IMR-90 (cell line): ENCODE results near the gene TUB. TPM values are rescaled to one million over a fixed set of nuclear protein-coding genes. Genes with fewer than 3 reads are reported as not detected.

ENCODE experiments used
- ATAC-seq: fragments of 200-7000 bp; cut with Tn5 transposase; 2 replicates; pipeline ENCODE4 v1.9.1; 2020; ENCODE audit warnings: low read depth, mild to moderate bottlenecking, moderate library complexity
- BruUV-seq: library from RNA; stranded (reverse); fragments of 400-500 nt; replicated peaks from 2 replicates; lab custom pipeline; 2021; lab: Mats Ljungman, UMichigan
- CTCF ChIA-PET: fragments of 300-600 bp; formaldehyde crosslinking; extraction: SDS; loops from one replicate; lab custom pipeline; 2021; ENCODE audit warnings: antibody characterized with exemption; lab: Yijun Ruan, JAX
- POLR2A ChIA-PET: fragments of 300-600 bp; sonication (Branson Sonifier 250); formaldehyde crosslinking; loops from one replicate; lab custom pipeline; 2022; ENCODE audit warnings: antibody characterized with exemption; ENCODE audit not compliant: unreplicated experiment; lab: Charles Lee
- DNase-seq: peaks from one replicate; pipeline ENCODE4 v3.0.0; 2013
- H2AFZ ChIP-seq: replicated peaks from 2 replicates; pipeline ENCODE3; 2013; ENCODE audit warnings: low read length, mild to moderate bottlenecking; ENCODE audit not compliant: poor library complexity
- H2AK5ac ChIP-seq: 2 replicates; pipeline ENCODE4 v1.6.1; 2013; ENCODE audit warnings: low read depth, low read length, inconsistent platforms
- H2AK9ac ChIP-seq: replicated peaks from 2 replicates; pipeline ENCODE3; 2013; ENCODE audit warnings: mild to moderate bottlenecking, low read depth, low read length, moderate library complexity; ENCODE audit not compliant: poor library complexity
- H2BK120ac ChIP-seq: 2 replicates; pipeline ENCODE4 v1.6.1; 2013; ENCODE audit warnings: low read depth, low read length, inconsistent platforms
- H2BK15ac ChIP-seq: 3 replicates; pipeline ENCODE4 v1.6.1; 2013; ENCODE audit warnings: low read depth, low read length, inconsistent platforms
- H2BK20ac ChIP-seq: 2 replicates; pipeline ENCODE4 v1.6.1; 2013; ENCODE audit warnings: low read depth, mild to moderate bottlenecking, inconsistent platforms, low read length, moderate library complexity
- H2BK5ac ChIP-seq: 2 replicates; pipeline ENCODE4 v1.6.1; 2013; ENCODE audit warnings: mild to moderate bottlenecking, low read depth, low read length, inconsistent platforms; ENCODE audit not compliant: poor library complexity, severe bottlenecking
- H3K14ac ChIP-seq: replicated peaks from 2 replicates; pipeline ENCODE4 v1.6.1; 2013; ENCODE audit warnings: low read depth, low read length, inconsistent platforms
- H3K18ac ChIP-seq: 2 replicates; pipeline ENCODE4 v1.6.1; 2013; ENCODE audit warnings: low read depth, low read length, control low read depth
- H3K23ac ChIP-seq: 2 replicates; pipeline ENCODE4 v1.6.1; 2013; ENCODE audit warnings: low read depth, low read length, inconsistent platforms
- H3K27ac ChIP-seq: 2 replicates; pipeline ENCODE4 v1.5.1; 2013; ENCODE audit warnings: mild to moderate bottlenecking, control low read depth, low read length; ENCODE audit not compliant: insufficient read depth
- H3K27me3 ChIP-seq: 2 replicates; pipeline ENCODE4 v1.6.1; 2013; ENCODE audit warnings: low read length; ENCODE audit not compliant: control insufficient read depth, insufficient read depth
- H3K36me3 ChIP-seq: 2 replicates; pipeline ENCODE4 v1.6.1; 2013; ENCODE audit warnings: low read length, mixed read lengths; ENCODE audit not compliant: control insufficient read depth, insufficient read depth
- H3K4ac ChIP-seq: 2 replicates; pipeline ENCODE4 v1.6.1; 2013; ENCODE audit warnings: low read depth, low read length, inconsistent platforms
- H3K4me1 ChIP-seq: 2 replicates; pipeline ENCODE4 v1.6.1; 2013; ENCODE audit warnings: low read length, mixed read lengths; ENCODE audit not compliant: control insufficient read depth, insufficient read depth
- H3K4me2 ChIP-seq: 2 replicates; pipeline ENCODE4 v1.6.1; 2013; ENCODE audit warnings: low read depth, mild to moderate bottlenecking, control low read depth, low read length, moderate library complexity
- H3K4me3 ChIP-seq: 2 replicates; pipeline ENCODE4 v1.5.1; 2013; ENCODE audit warnings: low read depth, mild to moderate bottlenecking, control low read depth, low read length, moderate library complexity; ENCODE audit not compliant: insufficient read depth
- H3K56ac ChIP-seq: 2 replicates; pipeline ENCODE4 v1.6.1; 2013; ENCODE audit warnings: low read length, inconsistent platforms; ENCODE audit not compliant: insufficient read depth; ENCODE audit errors: extremely low read depth
- H3K79me1 ChIP-seq, 2 experiments: 2 replicates each; pipeline ENCODE4 v1.6.1; 2013; ENCODE audit warnings: low read length in 2 of 2, inconsistent platforms in 1 of 2, low read depth in 1 of 2
- H3K9ac ChIP-seq: 2 replicates; pipeline ENCODE4 v1.6.1; 2013; ENCODE audit warnings: low read depth, low read length, control low read depth
- H3K9me1 ChIP-seq: 2 replicates; pipeline ENCODE4 v1.6.1; 2013; ENCODE audit warnings: low read length, inconsistent platforms; ENCODE audit not compliant: insufficient read depth
- H3K9me3 ChIP-seq: 2 replicates; pipeline ENCODE4 v1.6.1; 2013; ENCODE audit warnings: low read length; ENCODE audit not compliant: control insufficient read depth, insufficient read depth
- H4K20me1 ChIP-seq: 2 replicates; pipeline ENCODE4 v1.6.1; 2013; ENCODE audit warnings: low read length, inconsistent platforms; ENCODE audit not compliant: insufficient read depth
- H4K5ac ChIP-seq: 2 replicates; pipeline ENCODE4 v1.6.1; 2013; ENCODE audit warnings: mild to moderate bottlenecking, low read depth, low read length, control low read depth
- H4K8ac ChIP-seq, 2 experiments: 2 replicates each; pipeline ENCODE4 v1.6.1; 2013; ENCODE audit warnings: low read depth in 2 of 2, low read length in 2 of 2, control low read depth in 1 of 2, inconsistent platforms in 1 of 2
- H4K91ac ChIP-seq: 2 replicates; pipeline ENCODE4 v1.6.1; 2013; ENCODE audit warnings: low read depth, low read length, inconsistent platforms; ENCODE audit not compliant: insufficient read depth
- FOS ChIP-seq: fragments of 150-350 bp; IDR thresholded peaks from 2 replicates; pipeline ENCODE4 v1.6.1; 2016; ENCODE audit warnings: low read depth, low read length
- MAFK ChIP-seq: IDR thresholded peaks from 2 replicates; pipeline ENCODE4 v1.6.1; 2012; ENCODE audit warnings: low read depth, low read length, improper control_type of control experiment
- POLR2A ChIP-seq: IDR thresholded peaks from 2 replicates; pipeline ENCODE4 v1.6.1; 2012; ENCODE audit warnings: mild to moderate bottlenecking, low read depth, low read length
- RCOR1 ChIP-seq: IDR thresholded peaks from 2 replicates; pipeline ENCODE4 v1.6.1; 2012; ENCODE audit warnings: mild to moderate bottlenecking, low read length, improper control_type of control experiment; ENCODE audit not compliant: insufficient replicate concordance
- WGBS, 2 experiments: methylation state at CpG; one replicate each; pipeline versions ENCODE4 v1.1.5 to v1.1.7; 2013; ENCODE audit warnings: missing lambda C conversion rate in 2 of 2; ENCODE audit not compliant: insufficient read length in 1 of 2; ENCODE audit errors: extremely low coverage in 2 of 2; 5-methylcytosine and 5-hydroxymethylcytosine counted together
- dilution Hi-C: fragments of 300-500 bp; cut with HindIII; formaldehyde crosslinking; loops from one replicate; pipeline ENCODE4 v1.14.3; 2018; ENCODE audit warnings: low sequenced_read_pairs; ENCODE audit not compliant: unreplicated experiment
- in situ Hi-C: fragments of 300-500 bp; cut with MboI; formaldehyde crosslinking; loops from 3 replicates; pipeline ENCODE4 v1.14.3; 2019; ENCODE audit warnings: low sequenced_read_pairs, inconsistent platforms, mixed read lengths
- intact Hi-C: fragments of 100-400 bp; cut with micrococcal nuclease; formaldehyde crosslinking; loops from 2 replicates; pipeline ENCODE4 v1.10.0; 2022
- polyA plus RNA-seq, 3 experiments: library from polyadenylated mRNA; depleted of rRNA; stranded (reverse); fragments of >200 nt; gene quantifications; 2 replicates each; pipeline ENCODE4 v1.2.3, GENCODE V29; 2012; ENCODE audit warnings: low replicate concordance in 1 of 3
- total RNA-seq: library from RNA; depleted of rRNA; stranded (reverse); fragments of >200 nt; gene quantifications from 2 replicates; pipeline ENCODE4 v1.2.3, GENCODE V29; 2012
- TF ChIP-seq, protein P1 (sequence below): fragments of 150-350 bp; IDR thresholded peaks from 2 replicates; pipeline ENCODE4 v1.6.1; 2017; ENCODE audit warnings: mild to moderate bottlenecking, antibody characterized with exemption, low read length, low read depth
- TF ChIP-seq, protein P2 (sequence below): fragments of 150-350 bp; IDR thresholded peaks from 2 replicates; pipeline ENCODE4 v1.6.1; 2016; ENCODE audit warnings: low read depth, mild to moderate bottlenecking, low read length, moderate library complexity, borderline replicate concordance

The TUB gene
- total and polyA plus RNA-seq, 2 of the 4 experiments (the other 2 are of a cell fraction) = 11.8 to 12.9 TPM

DNA sequence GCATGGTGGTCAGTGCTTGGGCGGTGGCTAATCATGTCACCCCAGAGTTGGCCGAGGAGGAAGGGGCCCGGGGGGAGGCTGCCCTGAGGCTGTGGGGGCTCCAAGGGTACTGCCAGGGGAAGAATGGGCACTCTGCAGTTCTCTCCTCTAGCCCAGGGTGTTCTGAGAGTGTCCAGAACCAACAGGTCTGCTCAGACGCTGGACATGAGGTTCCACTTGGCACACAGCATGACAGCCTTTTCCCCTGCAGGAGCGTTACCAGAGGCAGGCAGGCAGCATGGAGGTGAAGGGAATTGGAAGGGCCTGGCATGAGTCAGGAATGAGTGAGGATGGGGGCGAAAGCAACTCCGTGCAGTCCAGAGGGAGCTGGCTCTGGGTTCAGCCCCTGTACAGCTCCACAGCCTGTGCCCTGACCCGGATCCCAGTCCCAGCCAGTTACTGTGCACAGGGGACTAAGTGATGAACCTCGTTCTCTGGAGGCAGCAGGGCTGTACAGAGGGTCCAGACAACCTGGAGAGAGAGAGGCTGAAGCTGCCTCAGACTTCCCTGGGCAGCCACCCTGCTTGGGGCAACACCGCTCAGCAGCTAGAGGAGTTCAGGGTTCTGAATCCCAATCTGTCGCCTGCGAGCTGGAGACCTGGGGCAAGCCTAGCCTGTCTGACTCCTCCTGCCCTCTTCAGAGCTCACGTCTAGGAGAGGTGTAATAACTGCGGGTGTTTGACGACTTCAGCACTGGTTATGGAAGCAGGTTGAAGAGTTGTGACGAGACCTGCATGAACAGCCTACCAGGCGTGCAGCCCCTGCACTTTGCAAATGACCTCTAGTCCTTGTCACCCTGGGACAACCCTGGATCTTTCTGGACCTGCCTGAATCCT, 14.7 kb upstream of the TUB start:
- Histone ChIP-seq H4K91ac (no peak overlapping the region), H2AK9ac (no peak overlapping the region), H3K4me2 (no peak overlapping the region), H3K9me1 (peaks cover 20% of the 10 kb centered on the region), H4K8ac (no peak overlapping the region), H2AFZ (no peak overlapping the region), H2BK120ac (no peak overlapping the region), H2BK15ac (no peak overlapping the region), H4K20me1 (peaks cover 6% of the 10 kb centered on the region), H3K9ac (no peak overlapping the region), H3K4me3 (no peak overlapping the region), H3K79me1 (no peaks in the 10 kb centered on the region), H3K18ac (no peak overlapping the region), H3K27ac (no peak overlapping the region), H3K27me3 (no peaks in the 10 kb centered on the region; the same call in 1 of the 2 replicates), H3K14ac (no peak overlapping the region), H2BK5ac (no peak overlapping the region), H2AK5ac (no peak overlapping the region), H3K36me3 (no peaks in the 10 kb centered on the region), H3K9me3 (no peaks in the 10 kb centered on the region), H3K4me1 (peaks cover 16% of the 10 kb centered on the region), H4K5ac (no peak overlapping the region), H3K23ac (no peak overlapping the region), H3K56ac (no peak overlapping the region), H3K4ac (no peak overlapping the region), H2BK20ac (no peak overlapping the region)
- TF ChIP-seq POLR2A (no peak), RCOR1 (no peak), FOS (no peak), MAFK (no peak)
- TF ChIP-seq, protein P1, sequence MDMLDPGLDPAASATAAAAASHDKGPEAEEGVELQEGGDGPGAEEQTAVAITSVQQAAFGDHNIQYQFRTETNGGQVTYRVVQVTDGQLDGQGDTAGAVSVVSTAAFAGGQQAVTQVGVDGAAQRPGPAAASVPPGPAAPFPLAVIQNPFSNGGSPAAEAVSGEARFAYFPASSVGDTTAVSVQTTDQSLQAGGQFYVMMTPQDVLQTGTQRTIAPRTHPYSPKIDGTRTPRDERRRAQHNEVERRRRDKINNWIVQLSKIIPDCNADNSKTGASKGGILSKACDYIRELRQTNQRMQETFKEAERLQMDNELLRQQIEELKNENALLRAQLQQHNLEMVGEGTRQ = no peak
- TF ChIP-seq, protein P2, sequence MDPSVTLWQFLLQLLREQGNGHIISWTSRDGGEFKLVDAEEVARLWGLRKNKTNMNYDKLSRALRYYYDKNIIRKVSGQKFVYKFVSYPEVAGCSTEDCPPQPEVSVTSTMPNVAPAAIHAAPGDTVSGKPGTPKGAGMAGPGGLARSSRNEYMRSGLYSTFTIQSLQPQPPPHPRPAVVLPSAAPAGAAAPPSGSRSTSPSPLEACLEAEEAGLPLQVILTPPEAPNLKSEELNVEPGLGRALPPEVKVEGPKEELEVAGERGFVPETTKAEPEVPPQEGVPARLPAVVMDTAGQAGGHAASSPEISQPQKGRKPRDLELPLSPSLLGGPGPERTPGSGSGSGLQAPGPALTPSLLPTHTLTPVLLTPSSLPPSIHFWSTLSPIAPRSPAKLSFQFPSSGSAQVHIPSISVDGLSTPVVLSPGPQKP = no peak
- ATAC-seq (no peak), DNase-seq (no peak)
- dilution Hi-C loops (no loop called here), intact Hi-C loops (no loop called here), in situ Hi-C loops (no loop called here)
- no TSS peak for BruUV-seq
- ChIA-PET CTCF (interaction anchor here (1.0 to 2.2 kb wide), 2 partner anchors 15 to 59 kb away, joined by 3 to 6 read pairs; no protein-coding TSS in a partner anchor), POLR2A (no interaction called here)
- WGBS, 2 experiments = 73% methylated on average over 8 of the region's 17 CpGs; no CpG with 5 or more reads in 1 of the 2 experiments
